ENCODE data around the gene CLIP2.
"Not testable (repeated sequence)": the region's sequence is repeated elsewhere in the genome, so short reads cannot be mapped to it uniquely, and the experiment has no call there.

The CLIP2 gene

GRCh38 chr7:74400420-74401136 lies 111.4 kb downstream of the CLIP2 start:
- Mint-ChIP-seq H3K27me3 (ENCODE audit: low read depth) (no peaks in the 10 kb centered on the region), H3K27ac (no peak overlapping the region), H3K4me1 (no peaks in the 10 kb centered on the region), H3K9me3 (no peaks in the 10 kb centered on the region), H3K36me3 (ENCODE audit: low read depth) (peaks cover 33% of the 10 kb centered on the region), H3K4me3 (no peak overlapping the region)
- TF ChIP-seq CTCF (IDR thresholded peaks at IDR 0.05; ENCODE audit: unreplicated experiment in 3 of 3): no peak

GRCh38 chr7:74401137-74401859 lies 112.1 kb downstream of the CLIP2 start:
- H3K4me1 Mint-ChIP-seq: no peaks in the 10 kb centered on the region
- no peak overlapping the region for H3K27ac Mint-ChIP-seq
- TF ChIP-seq CTCF (IDR thresholded peaks at IDR 0.05; ENCODE audit: unreplicated experiment in 3 of 3): peak; percentile 95 to 98 (median 96)
- no peaks in the 10 kb centered on the region for H3K9me3 Mint-ChIP-seq
- no peaks in the 10 kb centered on the region for H3K27me3 Mint-ChIP-seq (ENCODE audit: low read depth)
- H3K4me3 Mint-ChIP-seq: no peak overlapping the region
- peaks cover 26% of the 10 kb centered on the region for H3K36me3 Mint-ChIP-seq (ENCODE audit: low read depth)

- H3K27ac Mint-ChIP-seq; H3K4me3 Mint-ChIP-seq; H3K27me3 Mint-ChIP-seq (ENCODE audit: low read depth); H3K4me1 Mint-ChIP-seq; H3K9me3 Mint-ChIP-seq: not testable (repeated sequence)
- H3K36me3 Mint-ChIP-seq (ENCODE audit: low read depth): peaks cover 17% of the 10 kb centered on the region
Measured at GRCh38 chr7:74402668-74403067, 113.5 kb downstream of the CLIP2 start.

- no peak overlapping the region for H3K4me3 Mint-ChIP-seq
- TF ChIP-seq CTCF (IDR thresholded peaks at IDR 0.05; ENCODE audit: unreplicated experiment in 3 of 3): no peak
- no peaks in the 10 kb centered on the region for H3K27me3 Mint-ChIP-seq (ENCODE audit: low read depth)
- H3K4me1 Mint-ChIP-seq: no peaks in the 10 kb centered on the region
- no peak overlapping the region for H3K27ac Mint-ChIP-seq
- peaks cover 16% of the 10 kb centered on the region for H3K36me3 Mint-ChIP-seq (ENCODE audit: low read depth)
- no peaks in the 10 kb centered on the region for H3K9me3 Mint-ChIP-seq
Measured at GRCh38 chr7:74403521-74404387, 114.5 kb downstream of the CLIP2 start.

- H3K9me3 Mint-ChIP-seq: no peaks in the 10 kb centered on the region
- no peak overlapping the region for H3K27ac Mint-ChIP-seq
- no peak overlapping the region for H3K4me3 Mint-ChIP-seq
- H3K4me1 Mint-ChIP-seq: no peaks in the 10 kb centered on the region
- peaks cover 11% of the 10 kb centered on the region for H3K36me3 Mint-ChIP-seq (ENCODE audit: low read depth)
- no peak for TF ChIP-seq CTCF (IDR thresholded peaks at IDR 0.05; ENCODE audit: unreplicated experiment in 3 of 3)
- no peaks in the 10 kb centered on the region for H3K27me3 Mint-ChIP-seq (ENCODE audit: low read depth)
Measured at GRCh38 chr7:74404388-74404700, 115.1 kb downstream of the CLIP2 start.

- Mint-ChIP-seq H3K4me1 (no peaks in the 10 kb centered on the region), H3K36me3 (ENCODE audit: low read depth) (peaks cover 11% of the 10 kb centered on the region), H3K27me3 (ENCODE audit: low read depth) (no peaks in the 10 kb centered on the region), H3K4me3 (no peak overlapping the region), H3K9me3 (no peaks in the 10 kb centered on the region), H3K27ac (no peak overlapping the region)
- no peak for TF ChIP-seq CTCF (IDR thresholded peaks at IDR 0.05; ENCODE audit: unreplicated experiment in 3 of 3)
Measured at GRCh38 chr7:74404741-74405140, 115.5 kb downstream of the CLIP2 start.

Measured in nephron (organoid).